Measurements from ENCODE around the gene RMRP.
A peak's percentile ranks its signal among the peaks of the same experiment; 100 is the strongest.

The RMRP gene

DNA sequence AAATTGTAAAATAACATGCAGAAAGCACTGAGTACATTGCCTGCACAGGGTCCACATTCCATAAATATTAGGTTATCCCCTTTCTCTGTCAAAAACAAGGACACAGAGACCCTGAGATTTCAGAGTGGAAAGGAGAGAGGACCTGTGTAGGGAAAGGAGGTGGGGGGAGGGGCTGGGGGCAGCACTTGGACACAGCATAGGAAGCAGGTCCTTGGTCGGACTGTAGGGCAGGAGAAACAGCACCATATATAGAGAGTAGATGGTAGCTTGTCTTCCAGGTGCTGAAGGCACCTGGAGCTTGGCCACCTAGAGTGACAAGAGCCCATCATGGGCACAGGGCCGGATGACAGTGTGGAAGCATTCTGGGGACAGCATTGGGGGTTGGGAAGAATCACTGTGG, 29.5 kb upstream of the RMRP start:
- H3K4me3 ChIP-seq = peak overlapping the region; percentile 82
- peak overlapping the region; percentile 96 for H3K27ac ChIP-seq

DNA sequence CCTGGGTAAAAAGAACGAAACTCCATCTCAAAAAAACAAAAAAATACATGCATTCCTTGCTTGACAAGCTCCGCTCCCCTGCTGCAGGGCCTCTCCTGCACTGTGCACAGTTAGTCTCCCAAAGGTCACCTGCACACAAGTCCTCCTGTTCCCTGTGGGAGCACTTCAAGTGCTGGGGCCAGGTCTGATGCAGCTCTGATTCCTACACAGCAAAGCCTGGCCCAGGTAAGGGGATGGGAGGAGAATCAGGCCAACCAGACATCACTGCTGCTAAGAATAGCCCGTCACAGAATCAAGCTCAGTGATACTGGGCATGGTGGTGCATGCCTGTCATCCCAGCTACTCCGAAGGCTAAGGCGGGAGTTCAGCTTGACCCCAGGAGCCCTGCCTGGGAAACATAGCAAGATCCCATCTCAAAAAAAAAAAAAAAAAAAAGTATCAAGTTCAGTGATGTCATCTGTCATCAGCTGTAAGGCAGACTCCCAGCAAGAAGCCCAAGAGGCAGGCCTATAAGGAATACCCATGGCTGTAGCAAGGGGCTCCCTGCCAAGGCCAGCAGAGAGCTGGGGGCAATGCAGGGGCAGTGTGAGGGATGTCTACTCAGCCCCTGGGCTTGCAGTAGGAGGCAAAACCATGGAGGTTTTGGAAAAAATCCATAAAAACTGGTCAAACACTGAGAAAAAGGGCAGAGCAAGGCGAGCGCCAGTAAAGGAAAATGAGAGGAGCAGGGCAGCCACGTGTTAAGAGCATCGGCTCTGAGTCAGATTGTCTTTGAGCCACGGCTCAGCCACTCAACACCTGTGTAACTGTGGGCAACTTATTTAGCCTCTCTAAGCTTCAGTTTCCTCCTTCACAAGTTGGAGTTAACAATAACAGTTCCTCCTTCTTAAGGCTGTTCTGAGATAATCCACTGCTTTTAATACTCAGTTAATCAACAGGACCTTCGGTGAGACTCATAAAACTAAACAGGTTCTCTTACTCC, 28.7 kb upstream of the RMRP start:
- peak overlapping the region; percentile 82 for H3K4me3 ChIP-seq
- peak overlapping the region; percentile 96 for H3K27ac ChIP-seq
- TF ChIP-seq CTCF (IDR thresholded peaks at IDR 0.05) = no peak
- DNase-seq (ENCODE audit: low spot score) = no peak

More for the DNA sequence above, 29.5 kb upstream of the RMRP start:
- no peak for TF ChIP-seq CTCF (IDR thresholded peaks at IDR 0.05)
- DNase-seq (ENCODE audit: low spot score) = no peak

GRCh38 chr9:35685506-35685905, 27.7 kb upstream of the RMRP start:
- H3K4me3 ChIP-seq = peak overlapping the region; percentile 82
- TF ChIP-seq CTCF (IDR thresholded peaks at IDR 0.05) = no peak
- H3K27ac ChIP-seq = peak overlapping the region; percentile 96
- DNase-seq (ENCODE audit: low spot score) = no peak

- no peak for DNase-seq (ENCODE audit: low spot score)
- no peak for TF ChIP-seq CTCF (IDR thresholded peaks at IDR 0.05)
- peak overlapping the region; percentile 82 for H3K4me3 ChIP-seq
- peak overlapping the region; percentile 96 for H3K27ac ChIP-seq
Observed at GRCh38 chr9:35684921-35685320, 27.1 kb upstream of the RMRP start.

DNA sequence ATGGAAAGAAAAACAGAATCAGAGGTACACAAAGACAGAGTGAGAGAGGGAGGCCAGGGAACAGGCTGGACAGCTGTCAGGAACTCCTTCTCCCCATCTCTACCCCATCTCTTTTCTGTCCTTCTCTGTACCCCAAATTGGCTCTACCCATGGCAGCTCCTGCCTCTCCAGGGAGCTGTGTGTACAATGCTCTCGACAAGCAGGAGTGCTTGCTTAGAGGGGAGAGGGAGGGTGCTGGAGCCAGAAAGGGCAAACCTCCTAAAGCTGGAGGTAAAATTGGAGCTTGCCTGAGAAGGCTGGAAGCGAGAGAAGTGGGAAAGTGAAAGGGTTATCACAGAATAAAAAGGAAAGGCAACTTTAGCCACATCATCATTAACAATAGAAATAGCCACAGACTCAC, 25.5 kb upstream of the RMRP start:
- DNase-seq (ENCODE audit: low spot score) = no peak
- H3K4me3 ChIP-seq = peak overlapping the region; percentile 82

DNA sequence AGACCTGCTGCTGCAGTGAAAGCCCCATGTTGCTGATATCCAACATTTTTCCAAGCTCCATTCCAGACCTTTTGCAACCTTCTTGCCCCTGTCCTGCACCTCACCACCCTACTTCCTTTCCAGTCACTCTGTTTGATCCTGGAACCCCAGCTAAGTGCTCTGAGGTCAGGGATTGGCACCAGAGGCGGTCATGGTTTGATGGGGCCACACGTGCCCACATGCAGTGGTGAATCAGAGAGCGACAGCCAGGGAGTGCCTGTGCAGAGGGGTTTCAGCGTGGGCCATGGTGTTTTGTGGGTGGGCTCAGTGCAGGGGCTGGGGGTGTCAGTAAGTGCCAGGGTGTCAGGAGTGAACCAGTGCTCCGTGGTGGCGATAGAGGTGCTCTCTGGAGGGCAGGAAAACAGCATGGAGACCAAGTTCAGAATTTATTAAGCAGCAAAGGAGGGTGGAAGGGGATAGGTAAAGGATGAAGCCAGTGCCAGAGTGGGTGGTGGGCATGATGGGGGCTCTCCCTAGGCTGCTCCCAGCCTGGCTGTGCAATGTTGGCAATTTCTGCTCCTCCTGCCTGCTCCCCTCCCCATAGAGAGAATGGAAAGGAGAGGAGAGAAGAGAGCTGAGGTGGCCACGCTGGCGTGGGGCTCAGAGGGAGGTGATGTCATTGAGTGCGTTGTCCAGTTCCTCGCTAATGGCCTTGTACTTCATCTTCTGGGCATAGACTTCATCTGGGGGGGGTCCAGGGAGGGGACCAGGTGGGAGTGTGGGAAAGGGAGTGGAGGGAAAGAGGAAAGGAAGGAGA, 24.9 kb upstream of the RMRP start:
- H3K27ac ChIP-seq = peak overlapping the region; percentile 96
- no peak for TF ChIP-seq CTCF (IDR thresholded peaks at IDR 0.05)
- DNase-seq (ENCODE audit: low spot score) = no peak
- peak overlapping the region; percentile 82 for H3K4me3 ChIP-seq

More for the DNA sequence above, 25.5 kb upstream of the RMRP start:
- H3K27ac ChIP-seq = peak overlapping the region; percentile 96
- no peak for TF ChIP-seq CTCF (IDR thresholded peaks at IDR 0.05)

Data from coronary artery (tissue), 2 donors.